ENCODE measurements around the gene MACROD2. TPM values are rescaled to one million over a fixed set of nuclear protein-coding genes. Genes with fewer than 3 reads are reported as not detected.

Gene MACROD2
- total and polyA plus RNA-seq, 2 experiments from 2014 or later, result 2.8 to 4.3 TPM

- no peak for TF ChIP-seq REST (IDR thresholded peaks at IDR 0.05; ENCODE audit: unreplicated experiment)
- Mint-ChIP-seq H3K9me3 (no peaks in the 10 kb centered on the region), H3K36me3 (ENCODE audit: low read depth) (no peaks in the 10 kb centered on the region), H3K4me1 (peaks cover 7% of the 10 kb centered on the region), H3K27ac (no peak overlapping the region), H3K4me3 (no peak overlapping the region), H3K27me3 (ENCODE audit: insufficient read depth, low read depth, poor library complexity) (no peaks in the 10 kb centered on the region)
- H2AFZ ChIP-seq, result no peak overlapping the region
- no peaks in the 10 kb centered on the region for H3K9me2 ChIP-seq (ENCODE audit: insufficient read depth)
- H3K4me2 ChIP-seq, result no peak overlapping the region
- H3K27ac ChIP-seq (ENCODE audit: low read depth), result no peak overlapping the region
- DNase-seq (ENCODE audit: low spot score) (no peak), ATAC-seq (no peak)
- H3K27me3 ChIP-seq (ENCODE audit: insufficient read depth), result no peaks in the 10 kb centered on the region
- H4K20me1 ChIP-seq (replicated peaks; ENCODE audit: insufficient read depth), result no peaks in the 10 kb centered on the region
- H3F3A ChIP-seq (replicated peaks; ENCODE audit: low read depth), result no peaks in the 10 kb centered on the region
- 0 out of 2 replicates have a peak, but pooled peaks cover 6% of the 10 kb centered on the region for H3K4me1 ChIP-seq (ENCODE audit: insufficient read depth)
- H3K36me3 ChIP-seq (ENCODE audit: insufficient read depth), result no peaks in the 10 kb centered on the region
- H3K79me2 ChIP-seq (replicated peaks; ENCODE audit: insufficient read depth), result no peaks in the 10 kb centered on the region
- no peak overlapping the region for H3K4me3 ChIP-seq
Observed at GRCh38 chr20:15655295-15655874, 1660.1 kb downstream of the MACROD2 start.

GRCh38 chr20:15656124-15656523 lies 1660.8 kb downstream of the MACROD2 start:
- no peaks in the 10 kb centered on the region for H3K36me3 ChIP-seq (ENCODE audit: insufficient read depth)
- no peaks in the 10 kb centered on the region for H4K20me1 ChIP-seq (replicated peaks; ENCODE audit: insufficient read depth)
- H3K27me3 ChIP-seq (ENCODE audit: insufficient read depth), result no peaks in the 10 kb centered on the region
- TF ChIP-seq EZH2 (IDR thresholded peaks at IDR 0.05; ENCODE audit: low read depth, unreplicated experiment), result no peak
- H3K4me1 Mint-ChIP-seq, result peaks cover 10% of the 10 kb centered on the region
- no peaks in the 10 kb centered on the region for H3K9me2 ChIP-seq (ENCODE audit: insufficient read depth)
- H3K4me3 Mint-ChIP-seq, result no peak overlapping the region
- no peaks in the 10 kb centered on the region for H3K79me2 ChIP-seq (replicated peaks; ENCODE audit: insufficient read depth)
- H3K36me3 Mint-ChIP-seq (ENCODE audit: low read depth), result no peaks in the 10 kb centered on the region
- no peaks in the 10 kb centered on the region for H3K27me3 Mint-ChIP-seq (ENCODE audit: insufficient read depth, low read depth, poor library complexity)
- H3K9me3 Mint-ChIP-seq, result no peaks in the 10 kb centered on the region
- H3K4me2 ChIP-seq, result no peak overlapping the region
- no peak overlapping the region for H3K27ac ChIP-seq (ENCODE audit: low read depth)
- H3K4me1 ChIP-seq (ENCODE audit: insufficient read depth), result 0 out of 2 replicates have a peak, but pooled peaks cover 6% of the 10 kb centered on the region
- H3F3A ChIP-seq (replicated peaks; ENCODE audit: low read depth), result no peaks in the 10 kb centered on the region
- H2AFZ ChIP-seq, result no peak overlapping the region
- DNase-seq (ENCODE audit: low spot score) (no peak), ATAC-seq (no peak)
- no peak overlapping the region for H3K4me3 ChIP-seq
- H3K27ac Mint-ChIP-seq, result no peak overlapping the region

GRCh38 chr20:15658295-15658694 lies 1663.0 kb downstream of the MACROD2 start:
- Histone ChIP-seq H3F3A (replicated peaks; ENCODE audit: low read depth) (no peaks in the 10 kb centered on the region), H3K4me2 (0 out of 2 replicates have a peak overlapping the region, but pooled peaks have one; percentile 41), H3K36me3 (ENCODE audit: insufficient read depth) (no peaks in the 10 kb centered on the region), H4K20me1 (replicated peaks; ENCODE audit: insufficient read depth) (no peaks in the 10 kb centered on the region), H3K4me1 (ENCODE audit: insufficient read depth) (0 out of 2 replicates have a peak, but pooled peaks cover 6% of the 10 kb centered on the region), H3K4me3 (no peak overlapping the region), H3K9me2 (ENCODE audit: insufficient read depth) (no peaks in the 10 kb centered on the region), H2AFZ (peak overlapping the region; percentile 82; the same call in 1 of the 2 replicates), H3K27me3 (ENCODE audit: insufficient read depth) (no peaks in the 10 kb centered on the region), H3K27ac (ENCODE audit: low read depth) (no peak overlapping the region), H3K79me2 (replicated peaks; ENCODE audit: insufficient read depth) (no peaks in the 10 kb centered on the region)
- no peaks in the 10 kb centered on the region for H3K27me3 Mint-ChIP-seq (ENCODE audit: insufficient read depth, low read depth, poor library complexity)
- no peak for DNase-seq (ENCODE audit: low spot score)
- no peak overlapping the region for H3K27ac Mint-ChIP-seq
- H3K9me3 Mint-ChIP-seq, result no peaks in the 10 kb centered on the region
- H3K4me1 Mint-ChIP-seq, result peaks cover 11% of the 10 kb centered on the region; the same call in 2 of the 3 replicates
- H3K4me3 Mint-ChIP-seq, result no peak overlapping the region
- ATAC-seq, result no peak
- H3K36me3 Mint-ChIP-seq (ENCODE audit: low read depth), result no peaks in the 10 kb centered on the region
- TF ChIP-seq EZH2 (IDR thresholded peaks at IDR 0.05; ENCODE audit: low read depth, unreplicated experiment), result no peak
- TF ChIP-seq ZNF114 (CRISPR knock-in tag; IDR thresholded peaks at IDR 0.05), result no peak
- no peak for TF ChIP-seq ZNF331 (CRISPR knock-in tag; IDR thresholded peaks at IDR 0.05; ENCODE audit: low read depth)
- no peak for TF ChIP-seq ETS1 (IDR thresholded peaks at IDR 0.05)
- TF ChIP-seq POLR2AphosphoS5 (IDR thresholded peaks at IDR 0.05; ENCODE audit: low read depth), result no peak
- TF ChIP-seq NANOG (IDR thresholded peaks at IDR 0.05; ENCODE audit: borderline replicate concordance), result no peak
- no peak for TF ChIP-seq STAT1 (IDR thresholded peaks at IDR 0.05; ENCODE audit: unreplicated experiment)
- no peak for TF ChIP-seq JUNB (IDR thresholded peaks at IDR 0.05; ENCODE audit: unreplicated experiment)
- TF ChIP-seq REST (IDR thresholded peaks at IDR 0.05; ENCODE audit: unreplicated experiment), result no peak

All from GM23338 (cell line).